ENCODE results near the gene PLA2G1B. TPM values are rescaled to one million over a fixed set of nuclear protein-coding genes. Genes with fewer than 3 reads are reported as not detected.

The PLA2G1B gene
- total and polyA plus RNA-seq, 2 of the 13 experiments (the other 11 are each of a cell fraction or from before 2014, with no cell fraction given), result 0.33 to 1.4 TPM

DNA sequence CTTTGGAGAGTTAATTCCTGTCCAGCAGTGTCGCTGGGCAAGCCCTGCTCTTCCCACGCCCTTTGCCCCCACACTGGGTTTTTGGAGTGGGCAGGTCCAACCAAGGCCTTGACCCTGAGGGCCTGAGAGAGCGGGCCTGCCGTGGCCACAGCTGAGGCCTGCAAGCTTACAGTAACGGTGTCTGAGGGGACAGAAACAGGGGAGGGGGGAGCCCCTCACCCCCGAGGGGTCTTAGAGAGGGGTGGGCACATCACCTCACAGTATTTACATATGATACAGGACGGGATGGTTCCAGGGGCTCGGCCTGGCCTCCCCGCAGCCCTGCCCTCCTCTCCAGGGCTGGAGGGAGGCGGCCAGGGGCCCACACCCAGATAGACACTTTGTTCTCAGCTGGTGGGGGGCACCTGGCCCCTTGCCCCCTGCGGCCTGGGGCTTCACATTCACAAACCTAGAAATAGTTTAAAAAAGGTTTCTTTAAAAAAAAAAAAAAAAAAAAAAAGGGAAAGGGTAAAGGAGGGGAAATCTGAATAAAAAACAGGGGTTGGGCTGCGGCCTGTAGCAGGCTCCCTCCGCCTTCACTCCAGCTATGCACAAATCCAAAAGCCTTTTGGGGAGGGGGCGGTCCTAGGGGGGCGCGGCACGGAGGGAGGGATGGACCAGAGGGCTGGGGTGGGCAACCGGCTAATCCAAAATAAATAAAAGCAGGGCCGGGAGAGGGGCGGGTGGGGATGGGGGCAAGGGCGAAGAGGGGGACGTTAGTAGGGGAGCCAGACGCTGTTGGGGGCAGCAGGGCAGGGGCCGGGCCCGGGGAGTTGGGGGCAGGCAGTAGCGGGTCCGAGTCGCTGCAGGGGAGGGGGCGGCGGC, 14.8 kb upstream of the PLA2G1B start (continued):
- TF ChIP-seq ZNF574 (CRISPR knock-in tag; IDR thresholded peaks at IDR 0.05) (no peak), RARA (CRISPR knock-in tag; IDR thresholded peaks at IDR 0.05) (peak; percentile 70), NCOR1 (IDR thresholded peaks at IDR 0.05; ENCODE audit: borderline replicate concordance, low read length) (peak; percentile 45; the same call in 1 of the 2 replicates), TEAD2 (CRISPR knock-in tag; IDR thresholded peaks at IDR 0.05) (no peak), ZNF292 (CRISPR knock-in tag; IDR thresholded peaks at IDR 0.05; ENCODE audit: borderline replicate concordance, low read depth) (0 out of 2 replicates have a peak, but pooled peaks have one; percentile 48), TSC22D2 (CRISPR knock-in tag; IDR thresholded peaks at IDR 0.05; ENCODE audit: borderline replicate concordance) (no peak), ZNF746 (CRISPR knock-in tag; IDR thresholded peaks at IDR 0.05) (no peak), HNRNPLL (IDR thresholded peaks at IDR 0.05; ENCODE audit: low read depth, low read length, poor library complexity, severe bottlenecking) (no peak), ZFP36L2 (CRISPR knock-in tag; IDR thresholded peaks at IDR 0.05) (no peak), NFRKB (IDR thresholded peaks at IDR 0.05) (no peak), THYN1 (CRISPR knock-in tag; IDR thresholded peaks at IDR 0.05; ENCODE audit: borderline replicate concordance, low read depth) (no peak), ATAD3A (CRISPR knock-in tag; IDR thresholded peaks at IDR 0.05) (no peak), SPEN (CRISPR knock-in tag; IDR thresholded peaks at IDR 0.05; ENCODE audit: low read depth) (peak; percentile 85; the same call in 1 of the 2 replicates), ZNF747 (CRISPR knock-in tag; IDR thresholded peaks at IDR 0.05; ENCODE audit: borderline replicate concordance) (0 out of 2 replicates have a peak, but pooled peaks have one; percentile 32), BCL6 (CRISPR knock-in tag; IDR thresholded peaks at IDR 0.05) (0 out of 2 replicates have a peak, but pooled peaks have one; percentile 15), ZNF652 (CRISPR knock-in tag; IDR thresholded peaks at IDR 0.05; ENCODE audit: borderline replicate concordance, low read depth) (peak; percentile 43; the same call in 1 of the 2 replicates), HDAC1 (CRISPR knock-in tag; IDR thresholded peaks at IDR 0.05) (peak; percentile 64; the same call in 1 of the 2 replicates), MAFK (conservative IDR thresholded peaks at IDR 0.05 in 1 of 2, IDR thresholded peaks at IDR 0.05 in 1 of 2; ENCODE audit: low read length in 2 of 2) (no peak), LCORL (IDR thresholded peaks at IDR 0.05) (no peak), LCORL (CRISPR knock-in tag; IDR thresholded peaks at IDR 0.05) (peak; percentile 86; the same call in 1 of the 2 replicates), ZNF737 (CRISPR knock-in tag; IDR thresholded peaks at IDR 0.05; ENCODE audit: borderline replicate concordance) (no peak), SALL1 (CRISPR knock-in tag; IDR thresholded peaks at IDR 0.05) (peak; percentile 66), ZNF337 (CRISPR knock-in tag; IDR thresholded peaks at IDR 0.05; ENCODE audit: borderline replicate concordance, low read depth) (no peak), NR2F2 (IDR thresholded peaks at IDR 0.05; ENCODE audit: borderline replicate concordance, low read depth) (peak; percentile 55; the same call in 1 of the 2 replicates), NCOA2 (CRISPR knock-in tag; IDR thresholded peaks at IDR 0.05) (no peak), ZFY (CRISPR knock-in tag; IDR thresholded peaks at IDR 0.05) (peak; percentile 50; the same call in 1 of the 2 replicates)
- TF ChIP-seq, protein P1, sequence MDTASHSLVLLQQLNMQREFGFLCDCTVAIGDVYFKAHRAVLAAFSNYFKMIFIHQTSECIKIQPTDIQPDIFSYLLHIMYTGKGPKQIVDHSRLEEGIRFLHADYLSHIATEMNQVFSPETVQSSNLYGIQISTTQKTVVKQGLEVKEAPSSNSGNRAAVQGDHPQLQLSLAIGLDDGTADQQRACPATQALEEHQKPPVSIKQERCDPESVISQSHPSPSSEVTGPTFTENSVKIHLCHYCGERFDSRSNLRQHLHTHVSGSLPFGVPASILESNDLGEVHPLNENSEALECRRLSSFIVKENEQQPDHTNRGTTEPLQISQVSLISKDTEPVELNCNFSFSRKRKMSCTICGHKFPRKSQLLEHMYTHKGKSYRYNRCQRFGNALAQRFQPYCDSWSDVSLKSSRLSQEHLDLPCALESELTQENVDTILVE (CRISPR knock-in tag; IDR thresholded peaks at IDR 0.05), result no peak
